Osteocyte (in vitro differentiated cells): ENCODE measurements around the gene MFN2. TPM values are rescaled to one million over a fixed set of nuclear protein-coding genes. Genes with fewer than 3 reads are reported as not detected.

Experiments used
- DNase-seq: peaks from one replicate; pipeline ENCODE4 v3.0.0; 2021; ENCODE audit warnings: mixed read lengths; ENCODE audit not compliant: unreplicated experiment; ENCODE audit errors: extremely low spot score
- H3K27ac Mint-ChIP-seq: one replicate; pipeline ENCODE4 v1.8.0; 2021; ENCODE audit warnings: mild to moderate bottlenecking, mixed read lengths; ENCODE audit not compliant: unreplicated experiment
- H3K27me3 Mint-ChIP-seq: one replicate; pipeline ENCODE4 v1.8.0; 2021; ENCODE audit warnings: mixed read lengths; ENCODE audit not compliant: unreplicated experiment
- H3K36me3 Mint-ChIP-seq: one replicate; pipeline ENCODE4 v1.8.0; 2021; ENCODE audit warnings: mixed read lengths; ENCODE audit not compliant: unreplicated experiment
- H3K4me1 Mint-ChIP-seq: one replicate; pipeline ENCODE4 v1.8.0; 2021; ENCODE audit warnings: mixed read lengths; ENCODE audit not compliant: unreplicated experiment
- H3K4me3 Mint-ChIP-seq: one replicate; pipeline ENCODE4 v1.8.0; 2021; ENCODE audit warnings: mild to moderate bottlenecking, moderate library complexity, mixed read lengths; ENCODE audit not compliant: unreplicated experiment
- H3K9me3 Mint-ChIP-seq: one replicate; pipeline ENCODE4 v1.8.0; 2021; ENCODE audit warnings: mixed read lengths; ENCODE audit not compliant: unreplicated experiment
- CTCF ChIP-seq: fragments of 200-600 bp; sonication (generic); IDR thresholded peaks from 2 replicates; pipeline ENCODE4 v1.5.0; 2021; ENCODE audit warnings: antibody characterized with exemption, mild to moderate bottlenecking, moderate library complexity
- total RNA-seq: library from RNA; stranded (reverse); gene quantifications from 2 replicates; pipeline ENCODE4 v1.2.1, GENCODE V29; 2021

The MFN2 gene
- total RNA-seq, 1 donor from 2014 or later, result 69.2 TPM

- no peak overlapping the region for H3K4me3 Mint-ChIP-seq
- no peak for TF ChIP-seq CTCF
These were observed 41.8 kb downstream of the MFN2 start for GRCh38 chr1:12022036-12022435.

GRCh38 chr1:12026586-12026985 is 46.3 kb downstream of the MFN2 start:
- Mint-ChIP-seq H3K9me3 (no peaks in the 10 kb centered on the region), H3K36me3 (peaks cover 26% of the 10 kb centered on the region), H3K4me3 (no peak overlapping the region), H3K27me3 (no peaks in the 10 kb centered on the region), H3K27ac (no peak overlapping the region), H3K4me1 (no peaks in the 10 kb centered on the region)
- no peak for DNase-seq
- TF ChIP-seq CTCF, result no peak

More at GRCh38 chr1:12022036-12022435, 41.8 kb downstream of the MFN2 start:
- H3K27me3 Mint-ChIP-seq, result no peaks in the 10 kb centered on the region
- no peak overlapping the region for H3K27ac Mint-ChIP-seq
- no peak for DNase-seq
- H3K4me1 Mint-ChIP-seq, result peaks cover 5% of the 10 kb centered on the region
- H3K36me3 Mint-ChIP-seq, result peaks cover 16% of the 10 kb centered on the region
- no peaks in the 10 kb centered on the region for H3K9me3 Mint-ChIP-seq

GRCh38 chr1:12028248-12028647 is 48.0 kb downstream of the MFN2 start:
- no peak for TF ChIP-seq CTCF
- Mint-ChIP-seq H3K4me1 (no peaks in the 10 kb centered on the region), H3K27ac (no peak overlapping the region), H3K27me3 (no peaks in the 10 kb centered on the region), H3K9me3 (no peaks in the 10 kb centered on the region), H3K4me3 (no peak overlapping the region), H3K36me3 (peaks cover 26% of the 10 kb centered on the region)
- DNase-seq, result no peak

- Mint-ChIP-seq H3K27me3 (no peaks in the 10 kb centered on the region), H3K27ac (no peak overlapping the region), H3K4me3 (no peak overlapping the region), H3K9me3 (no peaks in the 10 kb centered on the region), H3K36me3 (peaks cover 26% of the 10 kb centered on the region), H3K4me1 (no peaks in the 10 kb centered on the region)
- no peak for TF ChIP-seq CTCF
- DNase-seq, result no peak
These were observed 48.8 kb downstream of the MFN2 start for GRCh38 chr1:12028957-12029511.

GRCh38 chr1:12029720-12030339 is 49.6 kb downstream of the MFN2 start:
- Mint-ChIP-seq H3K4me3 (no peak overlapping the region), H3K27ac (no peak overlapping the region), H3K4me1 (peaks cover 2% of the 10 kb centered on the region), H3K9me3 (no peaks in the 10 kb centered on the region), H3K36me3 (peaks cover 22% of the 10 kb centered on the region), H3K27me3 (no peaks in the 10 kb centered on the region)
- DNase-seq, result no peak
- no peak for TF ChIP-seq CTCF
